Activated CD4-positive, alpha-beta T cell treated with anti-CD3 and anti-CD28 coated beads, Interleukin-2, amount 50 U/mL, for 1 hour (primary cell): ENCODE results near the gene CHD6.

ENCODE experiments used
- DNase-seq: peaks from one replicate; pipeline ENCODE4 v3.0.0-alpha.2; 2020

CHD6 gene

DNA sequence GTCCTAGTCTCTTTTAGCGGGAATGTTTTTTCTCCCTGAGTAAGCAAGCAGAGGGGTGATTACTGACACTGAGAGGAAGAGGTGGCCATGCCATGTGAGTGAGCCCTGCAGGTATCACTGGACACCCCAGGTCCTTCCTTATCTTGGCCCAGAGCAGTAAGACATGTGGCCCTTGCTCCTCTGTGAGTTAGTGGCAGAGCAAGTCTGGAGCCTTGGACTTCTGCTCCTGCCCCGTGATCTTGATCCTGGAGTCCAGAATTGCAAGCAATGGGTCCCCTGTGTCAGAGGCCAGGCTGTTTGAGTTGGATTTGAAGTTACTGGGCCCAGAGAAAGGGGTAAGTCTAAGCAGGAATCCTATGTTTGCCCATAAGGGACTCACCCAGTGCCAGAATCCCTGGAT, 159.4 kb downstream of the CHD6 start:
- DNase-seq = no peak

DNA sequence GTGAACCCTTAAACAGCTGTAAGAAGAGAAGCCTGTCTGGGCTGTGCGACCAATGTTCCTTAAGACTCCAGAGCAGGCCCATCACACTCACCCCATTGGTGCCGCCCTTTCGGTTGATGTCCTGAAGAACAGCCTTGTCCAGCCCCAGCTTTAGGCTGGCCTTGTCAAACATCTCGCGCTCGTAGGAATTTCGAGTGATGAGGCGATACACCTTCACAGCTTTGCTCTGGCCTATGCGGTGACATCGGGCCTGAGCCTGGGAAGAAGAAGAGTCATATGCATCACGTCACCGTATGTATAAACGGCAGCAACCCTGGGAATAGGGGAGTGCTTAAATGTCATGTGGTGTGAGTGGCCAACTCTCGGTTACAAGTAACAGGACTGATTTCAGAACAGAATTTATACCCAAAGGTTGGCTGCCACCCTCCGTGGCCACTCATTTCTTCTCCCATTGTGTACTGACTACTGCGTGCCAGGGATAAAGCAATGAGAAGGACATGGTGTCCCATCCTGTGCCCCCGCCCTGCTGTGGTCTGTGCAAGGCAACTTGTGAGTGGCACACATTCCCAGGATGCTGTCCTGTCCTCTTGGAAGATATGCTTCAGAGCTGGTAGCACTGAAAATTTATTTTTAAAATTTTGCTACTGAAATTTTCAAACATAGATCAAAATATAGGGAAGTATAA, 160.9 kb downstream of the CHD6 start:
- DNase-seq = no peak

DNA sequence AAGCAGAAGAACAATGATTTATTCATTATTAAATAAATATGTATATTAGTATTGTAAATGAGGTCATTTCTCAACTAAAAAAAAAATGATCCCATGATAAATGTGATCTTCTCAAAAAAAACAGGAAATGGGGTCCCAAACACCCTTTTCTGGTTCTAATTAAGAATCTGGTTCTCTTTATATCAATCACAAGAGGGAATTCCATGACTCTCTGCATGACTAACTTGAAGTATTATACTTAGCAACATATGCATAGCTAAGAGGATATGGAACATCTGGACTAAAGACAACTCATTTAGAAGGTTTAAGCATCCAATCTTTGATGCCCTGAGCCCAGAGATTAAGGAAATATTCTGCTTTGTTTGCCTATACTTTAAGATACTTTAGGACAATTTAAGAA, 161.8 kb downstream of the CHD6 start:
- DNase-seq = no peak

DNA sequence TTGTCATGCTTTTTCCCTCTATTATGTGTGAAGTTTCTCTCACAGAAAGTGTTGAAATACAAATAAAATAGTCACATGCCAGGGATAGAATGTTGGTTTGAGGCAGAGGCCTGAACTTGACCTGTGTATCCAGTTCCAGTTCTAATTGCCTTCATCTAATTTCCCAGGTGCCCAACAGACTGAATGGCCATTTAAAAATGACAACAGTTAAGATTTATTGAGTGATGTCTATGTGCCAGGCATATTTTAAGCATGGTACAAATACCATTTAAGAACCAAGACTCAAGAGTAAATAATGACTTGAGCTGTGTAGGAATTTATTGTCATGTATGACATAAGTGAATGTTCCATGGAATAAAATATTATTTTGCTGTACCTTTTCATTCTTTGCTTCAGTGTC, 163.9 kb downstream of the CHD6 start:
- no peak for DNase-seq

DNA sequence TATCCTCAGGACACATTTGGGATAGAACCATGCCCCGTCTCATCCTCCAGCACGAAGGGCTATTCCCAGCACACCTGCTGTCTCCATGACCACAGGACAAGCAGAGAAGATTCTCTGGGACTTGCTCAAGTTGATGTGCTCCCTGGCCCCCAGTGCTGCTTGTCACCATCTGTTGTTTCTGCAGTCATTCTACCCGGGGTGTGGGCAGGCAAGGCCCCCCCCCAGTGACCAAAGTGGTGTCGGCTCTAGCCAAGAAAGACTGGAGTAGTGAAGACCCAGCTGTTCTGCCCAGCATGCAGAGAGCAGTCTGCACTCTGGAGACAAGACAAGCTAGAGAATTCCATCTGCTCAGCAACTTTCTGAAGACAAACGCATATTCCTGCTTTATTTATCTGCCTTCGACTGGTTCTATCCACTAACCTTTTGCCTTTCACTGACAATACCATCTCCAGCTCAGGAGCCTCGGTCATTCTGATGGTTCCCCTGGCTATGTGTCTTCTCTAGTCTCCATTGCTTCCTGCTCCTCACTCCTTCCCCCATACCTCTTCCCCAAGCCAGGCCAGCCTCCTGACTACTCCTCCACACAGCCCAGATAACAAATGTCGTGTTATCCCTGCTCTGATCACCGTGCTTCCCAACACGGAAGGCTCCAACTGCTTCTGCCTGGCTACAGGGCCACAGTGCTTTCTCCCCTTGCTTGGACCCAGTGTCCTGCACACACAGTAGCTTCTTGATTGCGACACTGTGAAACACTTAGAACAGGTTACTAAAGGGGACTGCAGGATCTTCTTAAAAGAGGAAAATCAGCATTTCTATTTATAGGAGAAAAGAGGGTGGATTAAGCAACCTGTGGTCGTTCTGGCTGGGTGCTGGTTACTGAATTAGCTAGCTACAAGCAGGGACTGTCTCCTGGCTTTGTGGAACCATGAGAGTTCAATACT, 164.9 kb downstream of the CHD6 start:
- no peak for DNase-seq

DNA sequence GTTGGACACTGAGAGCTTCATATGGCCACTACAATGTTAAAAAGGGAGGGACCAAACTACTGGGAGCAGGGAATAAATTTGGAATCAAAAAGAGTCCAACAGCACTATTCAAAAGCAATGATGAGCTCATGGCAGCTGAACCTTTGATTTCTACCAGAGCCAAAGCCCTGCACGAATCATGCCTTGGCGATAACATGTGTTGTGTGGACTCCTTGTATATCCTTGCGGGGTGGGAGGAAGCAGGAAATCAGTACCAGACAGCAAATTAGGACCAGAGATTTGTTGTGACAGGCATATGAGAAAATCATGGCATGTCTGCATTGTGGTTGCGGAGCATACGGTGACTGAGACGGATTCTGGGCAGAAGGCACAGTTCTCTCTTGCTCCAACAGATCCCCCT, 166.0 kb downstream of the CHD6 start:
- DNase-seq = no peak

DNA sequence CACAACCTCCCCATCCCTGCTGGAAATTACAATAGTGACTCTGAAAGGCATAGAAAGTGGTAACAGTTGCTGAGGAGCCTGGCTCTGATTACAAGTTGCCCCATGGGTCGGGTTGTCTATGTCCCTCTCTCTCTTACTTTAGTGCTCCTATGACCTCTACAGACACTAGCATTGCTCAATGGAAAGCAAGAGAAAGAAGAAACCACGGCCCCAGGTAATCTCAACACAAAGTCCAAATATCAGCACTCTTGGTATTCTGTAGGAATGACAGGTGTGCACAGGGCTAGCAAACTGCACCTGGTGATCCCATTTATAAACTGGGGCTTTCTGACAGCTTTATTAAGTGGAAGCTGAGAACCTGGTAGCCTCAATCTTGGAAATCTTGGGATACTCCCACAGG, 171.2 kb downstream of the CHD6 start:
- DNase-seq = no peak

DNA sequence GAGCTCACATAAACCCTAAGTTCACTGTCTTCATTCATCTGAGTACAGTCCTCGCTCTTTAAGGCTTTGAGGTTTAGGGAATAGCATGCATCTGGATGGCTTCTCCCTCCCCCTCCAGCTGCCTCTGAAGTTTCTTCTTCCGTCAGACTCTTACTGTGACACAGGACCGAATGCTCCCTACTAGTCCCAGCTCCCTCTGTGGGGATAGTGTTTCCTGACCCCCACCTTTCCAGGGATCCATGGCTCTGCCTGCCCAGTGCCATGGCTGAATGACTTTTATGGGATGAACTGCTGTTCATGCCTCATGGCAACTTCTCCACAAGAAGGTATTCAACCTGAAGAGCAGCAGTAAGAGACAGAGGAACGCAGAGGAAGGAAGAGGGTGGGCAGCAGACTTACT, 171.7 kb downstream of the CHD6 start:
- no peak for DNase-seq

DNA sequence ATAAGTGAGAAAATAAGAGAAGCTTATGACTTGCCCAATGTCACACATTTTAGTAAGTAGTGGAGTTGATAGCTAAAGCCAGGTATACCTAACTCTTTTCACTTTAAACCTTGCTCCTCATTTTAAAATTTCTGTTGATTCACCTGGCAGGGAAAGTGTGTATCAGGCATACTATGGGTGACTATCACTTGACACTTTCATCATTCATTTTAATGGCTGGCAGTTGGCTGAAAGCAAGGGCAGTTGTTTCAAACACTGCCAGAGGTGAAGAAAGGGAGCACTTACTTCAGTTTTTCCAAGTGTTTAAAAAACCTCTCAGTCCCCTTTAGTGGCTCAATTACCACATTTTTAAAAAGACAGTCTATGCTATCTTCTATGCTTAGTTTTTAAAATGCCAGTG, 173.4 kb downstream of the CHD6 start:
- DNase-seq = no peak

DNA sequence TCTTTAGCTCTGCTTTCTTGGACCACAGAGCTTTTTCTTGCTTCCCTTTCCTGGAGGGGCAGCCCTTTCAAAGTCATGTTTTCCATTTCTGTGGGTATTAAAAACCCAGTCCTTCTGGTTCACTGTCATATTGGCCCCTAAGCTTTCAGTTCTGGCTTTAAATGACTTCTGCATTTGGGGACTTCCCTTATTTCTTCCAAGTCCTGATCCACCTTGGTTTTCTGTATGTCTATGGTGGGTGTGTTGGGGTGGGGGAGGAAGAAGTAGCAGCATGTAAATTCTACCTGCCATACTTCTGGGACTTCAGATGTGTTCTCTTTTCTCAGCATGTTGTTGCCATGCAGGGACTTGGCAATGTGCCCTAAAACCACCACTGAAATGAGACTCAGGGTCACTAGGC, 174.5 kb downstream of the CHD6 start:
- no peak for DNase-seq

DNA sequence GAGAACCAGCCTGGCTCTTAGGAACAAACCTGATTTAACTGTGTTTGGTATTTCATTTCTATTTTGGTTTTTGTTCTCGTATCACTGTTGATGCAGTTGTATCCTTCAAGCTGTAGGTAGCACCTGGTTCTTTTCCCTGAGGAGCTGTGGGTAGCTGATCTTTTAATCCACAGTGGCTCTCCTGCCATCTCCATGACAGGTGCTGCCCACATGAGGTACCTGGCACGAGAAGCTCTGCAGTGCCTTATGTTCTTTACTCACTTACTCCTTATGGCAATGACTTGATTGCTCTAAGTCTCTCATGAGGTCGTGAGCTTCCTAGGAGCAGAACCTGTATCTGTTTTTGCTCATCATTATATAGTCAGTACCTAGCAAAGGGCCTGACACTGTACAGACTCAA, 177.3 kb downstream of the CHD6 start:
- DNase-seq = no peak

DNA sequence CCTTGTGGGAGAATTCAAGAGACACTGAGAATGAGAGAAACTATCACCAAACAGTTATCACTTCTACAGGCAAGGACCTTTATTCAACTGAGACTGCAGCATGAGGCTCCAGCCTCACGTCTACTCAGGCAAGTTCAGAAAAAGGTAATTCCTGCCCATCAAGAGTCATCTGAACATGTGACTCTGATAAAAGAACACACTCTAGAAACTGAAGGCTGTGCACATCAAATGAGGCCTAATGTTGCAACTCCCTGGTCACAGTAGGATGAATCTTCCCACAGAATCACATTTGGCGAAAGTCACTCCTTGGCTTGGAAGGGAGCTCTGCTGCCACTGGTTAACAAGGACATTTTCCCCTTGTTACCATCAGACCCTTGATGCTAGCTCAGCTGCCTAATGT, 180.3 kb downstream of the CHD6 start:
- no peak for DNase-seq

DNA sequence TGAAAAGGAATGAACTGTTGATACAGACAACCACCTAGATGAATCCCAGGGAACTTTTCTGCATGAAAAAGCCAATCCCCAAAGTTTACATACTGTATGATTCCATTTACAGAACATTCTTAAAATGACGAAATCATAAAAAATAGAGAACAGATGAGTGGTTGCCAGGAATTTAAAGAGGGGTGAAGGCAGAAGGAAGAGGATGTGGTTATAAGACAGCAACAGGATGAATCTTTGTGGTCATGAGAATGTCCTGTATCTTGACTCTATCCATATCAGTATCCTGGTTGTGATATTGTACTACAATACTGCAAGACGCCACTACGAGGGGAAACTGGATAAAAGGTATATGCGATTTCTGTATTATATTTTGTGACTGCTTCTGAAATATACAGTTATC, 181.5 kb downstream of the CHD6 start:
- no peak for DNase-seq

DNA sequence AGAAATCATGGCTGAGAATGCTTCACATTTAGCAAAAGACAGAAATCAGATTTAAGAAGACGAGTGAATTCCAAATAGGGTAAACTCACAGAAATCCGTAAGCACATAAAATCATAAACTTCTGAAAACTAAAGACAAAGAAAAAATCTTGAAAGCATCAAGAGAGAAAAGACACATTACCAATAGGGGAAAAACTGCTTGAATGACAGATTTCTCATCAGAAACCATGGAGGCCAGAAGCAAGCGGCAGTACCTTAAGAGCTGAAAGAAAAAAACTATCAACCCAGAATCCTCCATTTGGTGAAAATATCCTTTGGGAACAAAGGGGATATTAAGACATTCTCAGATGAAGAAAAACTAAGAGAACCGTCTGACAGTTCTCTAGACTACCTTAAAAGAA, 185.0 kb downstream of the CHD6 start:
- no peak for DNase-seq

DNA sequence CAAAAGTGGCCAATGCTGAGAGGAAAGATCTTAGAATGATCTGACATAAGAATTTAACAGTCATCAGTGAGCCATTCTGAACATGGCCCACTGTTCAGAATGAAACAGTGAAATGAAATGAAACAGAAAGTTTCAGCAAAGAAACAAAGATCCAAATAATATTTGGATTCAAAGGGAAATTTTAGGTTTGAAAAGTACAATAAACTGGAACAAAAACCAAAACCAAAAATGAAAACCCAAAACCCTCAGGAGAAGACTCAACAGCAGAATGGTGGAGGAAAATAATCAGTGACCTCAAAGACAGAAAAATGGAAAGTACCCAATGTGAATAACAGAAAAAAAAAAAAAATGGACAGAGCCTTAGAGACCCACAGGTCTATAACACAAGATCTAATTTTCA, 185.4 kb downstream of the CHD6 start:
- no peak for DNase-seq

DNA sequence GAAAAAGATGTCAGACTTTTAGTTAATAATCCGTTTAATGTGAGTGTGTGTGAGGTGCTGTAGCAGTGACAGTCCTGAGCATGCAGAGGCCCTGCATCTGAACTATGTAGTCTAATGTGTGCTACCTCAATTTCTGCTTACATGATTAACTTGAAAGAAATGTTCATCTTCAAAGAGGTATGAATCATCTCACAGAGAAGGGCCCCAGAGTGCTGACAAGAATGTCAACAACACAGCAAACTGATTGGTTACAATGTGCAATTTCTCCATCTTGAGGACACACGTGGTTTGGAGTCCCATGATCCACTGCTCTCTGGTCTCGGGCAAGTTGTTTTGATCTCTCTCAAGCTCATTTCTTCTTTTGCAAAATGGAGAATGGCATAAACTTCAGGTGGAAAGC, 189.9 kb downstream of the CHD6 start:
- DNase-seq = peak; percentile 8

DNA sequence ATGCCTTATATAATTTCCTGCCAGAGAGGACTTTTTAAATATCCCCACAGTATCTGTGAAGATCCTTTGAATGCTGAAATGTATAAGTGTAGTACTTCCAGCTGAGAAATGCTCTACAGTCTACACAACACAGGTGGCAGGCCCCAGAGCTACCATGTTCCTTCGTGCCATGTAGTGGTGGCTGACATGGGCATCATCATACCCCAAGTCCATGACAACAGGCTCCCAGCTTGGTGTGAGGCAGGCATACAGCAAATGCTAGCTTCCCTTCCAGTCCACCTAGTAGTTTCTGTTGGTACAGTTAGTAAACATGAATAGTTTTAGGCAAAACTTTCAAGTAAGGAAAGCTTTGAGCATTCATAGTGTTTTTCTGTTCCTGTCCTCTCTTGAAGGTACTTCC, 190.3 kb downstream of the CHD6 start:
- no peak for DNase-seq

DNA sequence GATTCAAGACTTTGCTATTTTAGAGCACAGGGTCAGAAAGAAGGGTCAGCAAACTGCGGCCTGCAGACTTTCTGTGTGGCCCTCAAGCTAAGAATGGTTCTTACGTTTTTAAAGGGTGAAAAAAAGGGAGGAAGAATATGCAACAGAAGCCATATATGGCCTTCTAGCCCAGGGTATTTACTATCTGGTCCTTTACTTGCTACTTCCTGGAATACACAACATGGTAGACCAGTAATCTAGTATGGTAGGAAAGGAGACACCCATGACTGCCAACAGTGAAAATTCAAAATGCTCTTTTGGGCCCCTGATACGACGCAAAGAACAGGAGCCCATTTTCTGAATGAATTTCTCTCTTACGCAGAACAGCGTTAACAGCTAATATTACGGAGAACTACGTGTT, 191.2 kb downstream of the CHD6 start:
- no peak for DNase-seq

DNA sequence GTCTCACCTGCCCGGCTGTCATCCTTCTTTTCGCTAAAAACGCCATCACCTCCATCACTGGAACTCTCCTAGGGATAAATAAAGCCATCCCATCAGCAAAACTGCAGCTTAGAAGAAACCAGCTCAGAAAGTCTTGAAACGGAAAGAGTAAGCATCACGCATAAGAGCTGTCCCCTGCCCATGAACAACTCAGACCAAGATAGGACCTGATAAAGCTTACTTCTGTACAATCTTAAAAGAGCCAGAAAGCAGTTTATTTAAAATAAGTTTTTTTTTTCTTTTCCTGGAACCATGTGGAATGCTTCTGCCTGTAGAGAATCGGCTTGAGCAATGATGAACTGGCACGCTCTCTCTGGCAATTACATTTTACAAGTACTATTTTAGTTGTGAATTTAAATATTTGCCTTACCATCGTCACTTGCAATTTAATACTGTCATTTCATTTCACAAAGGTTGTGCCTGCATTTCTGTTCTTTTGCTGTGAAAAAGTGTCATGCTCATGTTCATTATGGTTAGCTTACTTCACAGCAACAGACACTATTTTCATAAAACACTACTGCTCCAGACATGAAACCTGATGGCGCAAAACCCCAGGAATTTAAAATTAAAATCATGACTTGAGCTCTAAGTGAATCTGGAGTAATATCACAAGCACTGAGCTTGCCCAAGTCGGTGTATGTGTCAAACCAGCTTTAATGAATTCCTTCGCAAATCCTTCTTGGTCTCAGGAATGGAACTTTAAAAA, 191.9 kb downstream of the CHD6 start:
- DNase-seq = no peak

DNA sequence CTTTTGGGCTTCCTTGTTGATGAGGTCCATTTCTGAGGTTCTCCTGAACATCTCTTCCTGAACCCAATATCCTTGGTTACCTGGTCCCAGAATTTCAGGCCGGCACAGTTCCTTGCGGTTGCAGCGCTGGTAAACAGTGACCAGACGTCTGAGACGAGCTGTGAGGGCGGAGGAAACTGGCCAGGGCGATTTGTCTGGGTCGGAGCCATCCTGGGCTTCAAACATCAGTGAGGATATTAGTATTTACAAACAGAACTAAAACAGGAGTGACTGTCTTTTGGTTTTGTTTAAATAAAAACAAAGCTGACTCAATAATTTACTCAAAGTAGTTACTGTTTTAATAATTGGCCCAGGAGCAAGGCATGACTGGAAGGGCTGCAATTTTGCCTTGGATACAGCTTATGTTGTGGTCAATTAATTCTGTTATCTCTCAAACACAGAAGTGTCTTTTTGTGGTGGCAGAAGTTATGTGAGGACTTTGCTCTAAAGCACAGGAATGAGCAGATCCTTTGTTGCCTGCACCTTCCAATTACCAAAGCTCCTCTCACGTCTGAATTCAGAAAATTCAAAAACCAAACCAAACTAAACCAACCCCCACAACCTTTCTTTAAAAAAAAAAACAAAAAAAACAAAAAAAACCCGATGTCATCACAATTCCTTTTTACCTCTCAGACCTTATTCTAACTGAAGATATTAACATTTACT, 192.8 kb downstream of the CHD6 start:
- no peak for DNase-seq

DNA sequence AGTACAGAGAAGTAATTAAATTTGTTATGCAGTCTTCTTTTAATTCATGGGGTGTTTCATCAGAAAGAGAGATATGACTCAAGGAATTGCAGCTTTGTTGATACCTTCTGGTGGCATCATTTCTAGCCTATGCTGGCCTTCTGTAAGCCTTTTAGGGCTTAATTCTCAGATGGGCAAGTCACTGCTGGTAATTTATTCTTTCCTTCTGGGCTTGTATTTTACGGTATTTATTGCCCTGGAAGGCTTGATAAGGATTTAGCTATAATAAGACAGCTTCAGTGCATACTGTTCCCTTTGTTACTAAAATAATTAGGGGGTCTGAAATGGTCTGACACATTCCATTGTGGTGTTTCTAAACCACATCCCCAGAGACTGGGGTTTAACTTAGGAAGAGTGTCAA, 193.6 kb downstream of the CHD6 start:
- DNase-seq = no peak

DNA sequence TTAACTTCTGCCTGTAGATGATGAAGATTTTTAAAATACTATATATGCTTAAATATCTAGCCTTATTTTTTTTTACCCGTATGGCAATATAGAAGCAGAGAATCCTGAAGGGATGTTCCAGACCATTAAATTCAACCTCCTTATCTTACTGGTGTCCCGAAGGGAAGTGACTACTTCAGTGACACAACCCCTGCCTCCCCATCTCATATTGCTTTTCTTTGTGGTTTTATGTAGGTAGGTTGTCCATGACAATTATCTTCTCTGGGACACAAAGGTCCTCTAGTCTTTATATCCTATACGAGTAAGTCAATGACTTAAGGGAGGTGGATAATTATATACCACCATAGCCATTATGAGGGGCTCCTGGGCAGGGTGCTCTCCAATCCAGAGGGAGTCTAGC, 194.2 kb downstream of the CHD6 start:
- DNase-seq = no peak

DNA sequence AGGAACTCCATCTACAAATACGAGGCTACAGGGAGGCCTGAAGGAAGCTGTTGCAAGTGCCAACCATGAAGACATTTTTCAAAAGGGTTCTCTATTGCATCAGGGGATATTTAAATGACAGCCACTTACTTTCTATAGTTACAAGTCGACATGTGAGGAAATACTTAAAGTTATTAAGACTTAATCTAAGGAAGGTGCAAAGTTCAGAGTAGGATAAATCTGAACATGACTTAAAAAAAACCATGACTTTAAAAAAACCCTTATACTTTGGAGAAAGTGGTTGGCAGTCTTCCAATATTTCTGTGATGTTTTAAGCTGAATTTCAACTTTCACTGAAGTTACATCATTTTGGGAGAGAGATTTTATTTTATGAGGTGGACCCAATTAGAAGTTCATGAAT, 195.2 kb downstream of the CHD6 start:
- no peak for DNase-seq
